Globus pallidus (tissue), 1 donor: ENCODE measurements around the gene SOX8.

Experiments
- DNase-seq: peaks from one replicate; pipeline ENCODE4 v3.0.0-alpha.2; 2015; ENCODE audit warnings: low spot score

Gene SOX8

GRCh38 chr16:988471-989353, 7.1 kb downstream of the SOX8 start:
- peak; percentile 68 for DNase-seq

DNA sequence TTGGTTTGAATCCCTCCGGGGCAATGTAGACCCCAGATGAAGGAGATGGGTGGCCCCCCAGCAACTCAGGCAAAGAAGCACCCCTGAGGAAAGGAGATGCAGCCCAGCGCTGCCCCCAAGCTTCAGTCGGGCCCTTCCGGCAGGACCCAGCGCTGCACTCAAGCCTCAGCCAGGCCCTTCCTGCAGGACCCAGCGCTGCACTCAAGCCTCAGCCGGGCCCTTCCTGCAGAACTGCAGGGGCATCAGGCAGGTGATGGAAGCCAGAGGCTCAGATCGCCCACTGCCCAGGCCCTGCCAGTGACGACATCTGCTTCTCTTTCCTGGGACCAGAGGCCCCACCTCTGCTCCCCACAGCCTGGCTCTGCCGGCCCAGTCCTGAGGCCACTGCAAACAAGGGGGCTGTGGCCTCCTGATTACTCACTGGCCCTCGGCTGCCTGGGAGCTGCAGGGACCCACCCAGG, 7.8 kb downstream of the SOX8 start:
- DNase-seq: peak; percentile 26

- peak; percentile 83 for DNase-seq
These were observed 9.1 kb downstream of the SOX8 start for GRCh38 chr16:990516-991291.

DNA sequence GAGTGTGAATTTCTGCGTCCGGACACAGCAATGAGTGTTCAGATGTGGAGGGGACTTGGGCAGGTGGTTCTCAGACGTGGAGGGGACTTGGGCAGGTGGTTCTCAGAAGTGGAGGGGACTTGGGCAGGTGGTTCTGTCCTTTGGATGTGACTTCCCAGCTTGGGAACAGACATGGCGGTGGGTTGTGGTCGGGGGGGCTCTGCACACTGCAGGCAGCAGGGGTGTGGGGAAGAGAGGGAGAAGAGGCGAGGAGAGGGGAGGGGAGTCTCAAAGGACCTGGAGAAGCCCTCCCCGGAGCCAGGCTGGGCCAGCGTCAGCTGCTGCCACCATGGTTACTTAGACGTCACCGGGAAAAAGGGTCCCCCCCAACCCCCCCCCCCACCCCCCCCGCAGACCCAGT, 9.8 kb downstream of the SOX8 start:
- no peak for DNase-seq

- DNase-seq: peak; percentile 45
These were observed 10.2 kb downstream of the SOX8 start for GRCh38 chr16:991773-992172.

DNA sequence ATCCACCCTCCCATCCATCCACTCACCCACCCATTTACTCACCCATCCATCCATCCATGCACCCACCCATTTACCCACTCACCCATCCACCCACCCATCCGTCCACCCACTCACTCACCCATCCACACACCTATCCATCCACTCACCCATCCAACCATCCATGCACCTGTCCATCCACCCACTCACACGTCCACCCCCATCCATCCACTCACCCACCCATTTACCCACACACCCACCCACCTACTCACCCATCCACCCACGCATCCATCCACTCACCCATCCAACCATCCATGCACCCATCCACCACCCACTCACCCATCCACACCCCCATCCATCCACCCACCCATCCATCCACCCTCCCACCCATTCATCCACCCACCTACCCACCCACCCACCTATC, 12.2 kb downstream of the SOX8 start:
- DNase-seq: no peak

DNA sequence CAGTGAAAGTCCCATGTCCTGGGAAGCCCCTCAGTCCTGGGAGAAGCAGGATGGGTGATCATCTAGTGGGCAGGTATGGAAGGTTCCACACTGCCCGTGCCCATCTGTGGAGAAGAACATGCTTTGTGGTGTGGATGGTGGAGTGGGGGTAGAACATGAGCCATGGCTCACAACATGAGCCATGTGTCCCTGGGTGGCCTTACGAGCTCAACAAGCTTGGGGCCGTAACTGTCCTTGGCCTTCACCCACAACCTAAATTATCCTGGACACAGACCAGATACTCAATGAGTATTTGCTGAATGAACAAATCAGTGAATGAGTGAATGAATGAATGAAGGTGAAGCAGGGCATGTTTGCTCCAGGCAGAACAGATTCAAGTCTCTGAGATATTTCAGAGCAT, 13.5 kb downstream of the SOX8 start:
- no peak for DNase-seq

GRCh38 chr16:995783-996182, 14.2 kb downstream of the SOX8 start:
- DNase-seq: no peak

DNA sequence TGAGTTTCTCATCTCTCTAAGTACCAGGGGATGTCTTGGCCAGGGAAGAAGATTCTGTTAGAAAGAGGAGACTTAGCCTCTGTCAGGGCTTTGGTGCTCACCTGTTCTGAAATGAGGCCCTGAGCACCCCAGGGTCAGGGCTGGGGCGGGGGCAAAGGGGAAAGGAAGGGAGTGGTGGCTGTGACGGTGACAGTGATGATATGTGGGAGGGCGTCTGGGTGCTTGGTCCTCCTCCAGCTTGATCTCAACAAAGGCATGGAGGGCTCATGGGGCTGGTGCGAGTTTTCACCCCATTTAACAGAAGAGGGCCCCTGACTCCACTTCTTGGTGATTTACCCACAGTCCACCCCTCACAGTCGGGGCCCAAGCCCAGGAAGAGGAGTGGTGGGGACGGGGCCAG, 15.1 kb downstream of the SOX8 start:
- no peak for DNase-seq

- DNase-seq: no peak
These were observed 16.0 kb downstream of the SOX8 start for GRCh38 chr16:997440-998051.

- DNase-seq: no peak
These were observed 16.6 kb downstream of the SOX8 start for GRCh38 chr16:998211-998610.

GRCh38 chr16:998615-999014, 17.0 kb downstream of the SOX8 start:
- no peak for DNase-seq

GRCh38 chr16:999677-1000076, 18.1 kb downstream of the SOX8 start:
- DNase-seq: no peak

- DNase-seq: no peak
These were observed 19.0 kb downstream of the SOX8 start for GRCh38 chr16:1000608-1001007.

DNA sequence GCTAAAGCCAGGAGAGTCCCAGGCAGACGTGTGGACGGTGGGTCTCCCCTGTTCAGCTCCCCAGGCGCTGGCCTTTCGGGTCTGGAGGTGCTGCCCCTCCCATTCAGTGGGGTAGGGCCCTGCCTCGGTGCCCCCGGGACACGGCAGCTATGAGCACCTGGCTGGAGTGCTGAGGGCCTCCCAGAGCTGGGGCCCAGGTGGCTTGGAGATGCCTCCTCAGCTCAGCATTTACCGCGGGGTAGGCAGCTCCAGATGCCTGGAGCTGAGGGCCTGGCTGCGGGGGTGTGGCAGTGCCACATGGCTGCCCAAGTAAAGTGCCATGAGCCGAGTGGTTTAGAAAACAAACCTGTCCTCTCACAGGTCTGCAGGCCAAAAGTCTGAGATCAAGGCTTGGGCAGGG, 19.5 kb downstream of the SOX8 start:
- DNase-seq: no peak

- DNase-seq: no peak
These were observed 21.0 kb downstream of the SOX8 start for GRCh38 chr16:1002399-1003166.

DNA sequence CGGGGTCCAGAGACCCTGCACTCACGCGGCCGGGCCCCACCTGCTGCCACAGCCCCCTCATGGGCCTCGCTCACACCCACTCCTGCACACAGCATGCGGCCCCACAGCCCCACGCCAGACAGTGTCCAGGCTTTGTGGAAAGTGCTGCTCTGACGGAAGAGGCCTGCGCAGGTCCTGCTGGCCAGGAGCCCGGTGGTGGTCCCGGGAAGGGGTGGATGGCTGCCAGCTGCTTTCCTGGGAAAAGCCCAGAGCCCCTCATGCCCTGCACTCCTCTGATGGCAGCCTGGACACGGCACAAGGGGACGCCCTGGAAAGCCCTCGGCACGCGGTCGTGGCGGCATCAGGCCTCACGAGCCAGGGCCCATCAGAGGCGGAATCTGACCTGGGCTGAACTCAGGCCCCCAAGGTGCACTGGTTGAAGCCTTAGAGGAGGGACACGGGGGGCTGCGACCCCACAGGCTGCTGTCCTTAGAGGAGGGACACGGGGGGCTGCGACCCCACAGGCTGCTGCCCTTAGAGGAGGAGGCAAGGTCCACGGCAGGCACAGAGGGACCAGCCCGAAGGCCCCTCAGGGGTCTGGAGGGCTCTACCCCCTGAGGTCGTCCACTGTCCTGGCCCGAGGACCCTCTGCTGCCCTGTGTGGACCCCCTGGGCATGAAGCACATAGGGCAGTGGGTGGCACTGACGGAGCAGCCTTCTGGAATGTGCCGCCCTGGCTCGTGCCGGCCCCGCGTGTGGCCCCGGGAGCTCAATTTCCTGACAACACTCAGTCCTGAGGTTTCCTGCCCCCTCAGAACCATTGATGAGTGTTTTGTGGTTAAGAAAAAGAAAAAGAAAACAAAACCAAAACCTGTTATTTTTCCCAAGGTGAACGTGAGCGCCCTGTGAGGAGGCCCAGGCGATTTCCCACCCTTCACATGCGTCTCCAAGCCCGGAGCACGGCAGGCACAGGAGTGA, 22.1 kb downstream of the SOX8 start:
- no peak for DNase-seq

- DNase-seq: no peak
These were observed 23.7 kb downstream of the SOX8 start for GRCh38 chr16:1005286-1005685.

DNA sequence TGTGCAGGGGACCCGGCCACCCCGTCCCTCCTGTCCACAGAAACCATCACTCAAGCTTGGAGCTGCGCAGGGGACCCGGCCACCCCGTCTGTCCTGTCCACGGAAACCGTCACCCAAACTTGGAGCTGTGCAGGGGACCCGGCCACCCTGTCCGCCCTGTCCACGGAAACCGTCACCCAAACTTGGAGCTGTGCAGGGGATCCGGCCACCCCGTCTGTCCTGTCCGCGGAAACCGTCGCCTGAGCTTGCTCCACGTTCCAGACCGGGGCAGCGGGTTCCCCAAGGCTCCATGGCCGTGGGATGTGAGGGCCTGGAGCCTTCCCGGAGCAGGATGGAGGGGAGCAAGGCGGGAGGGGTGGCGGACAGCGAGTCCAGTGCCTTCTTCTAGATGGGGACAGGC, 25.2 kb downstream of the SOX8 start:
- DNase-seq: no peak

DNA sequence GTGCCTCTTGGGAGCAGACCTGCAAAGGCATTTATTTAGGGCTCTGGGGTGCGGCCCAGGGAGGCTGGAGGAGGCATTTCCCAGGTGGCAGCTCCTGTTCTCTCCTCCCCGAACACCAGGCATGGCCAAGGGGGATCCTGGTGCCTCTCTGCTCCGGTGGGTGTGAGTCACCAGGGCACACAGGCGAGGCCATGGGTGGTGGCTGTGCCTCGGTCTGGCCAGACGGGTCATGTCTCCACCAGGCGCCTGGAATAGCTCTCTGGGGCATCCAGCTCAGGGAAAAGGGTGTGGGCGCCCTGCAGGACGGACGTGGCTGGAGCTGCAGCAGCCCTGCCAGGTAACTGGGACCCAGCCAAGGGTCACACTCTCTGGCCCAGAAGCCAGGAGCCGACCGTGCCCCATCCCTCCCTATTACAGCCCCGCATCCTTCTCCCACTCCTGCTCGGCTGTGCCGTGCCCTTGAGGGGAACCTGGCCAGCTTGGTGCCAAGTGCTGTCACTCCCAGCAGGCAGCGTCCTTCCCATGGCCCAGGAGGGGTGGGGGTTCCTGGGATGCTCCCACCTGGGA, 25.8 kb downstream of the SOX8 start:
- no peak for DNase-seq

- no peak for DNase-seq
These were observed 26.5 kb downstream of the SOX8 start for GRCh38 chr16:1008085-1008484.
